ENCODE measurements around the gene ZNF780B. TPM values are rescaled to one million over a fixed set of nuclear protein-coding genes. Genes with fewer than 3 reads are reported as not detected.

The ZNF780B gene
- total RNA-seq, 1 donor from 2014 or later: 21.4 TPM

- DNase-seq (ENCODE audit: low read depth): no peak
- no peak for TF ChIP-seq CTCF (conservative IDR thresholded peaks at IDR 0.05; ENCODE audit: low read depth, low read length)
- H3K4me3 ChIP-seq (ENCODE audit: low read depth, low read length): no peak overlapping the region
Measured at GRCh38 chr19:40013991-40014390, 42.0 kb downstream of the ZNF780B start.

- DNase-seq (ENCODE audit: low read depth): no peak
- H3K4me3 ChIP-seq (ENCODE audit: low read depth, low read length): no peak overlapping the region
- no peak for TF ChIP-seq CTCF (conservative IDR thresholded peaks at IDR 0.05; ENCODE audit: low read depth, low read length)
Measured at GRCh38 chr19:40009674-40010073, 46.4 kb downstream of the ZNF780B start.

GRCh38 chr19:40006273-40006691 is 49.7 kb downstream of the ZNF780B start:
- H3K4me3 ChIP-seq (ENCODE audit: low read depth, low read length): no peak overlapping the region
- TF ChIP-seq CTCF (conservative IDR thresholded peaks at IDR 0.05; ENCODE audit: low read depth, low read length): no peak
- DNase-seq (ENCODE audit: low read depth): no peak

GRCh38 chr19:40005691-40006272 is 50.2 kb downstream of the ZNF780B start:
- no peak overlapping the region for H3K4me3 ChIP-seq (ENCODE audit: low read depth, low read length)
- TF ChIP-seq CTCF (conservative IDR thresholded peaks at IDR 0.05; ENCODE audit: low read depth, low read length): no peak
- DNase-seq (ENCODE audit: low read depth): no peak

- no peak for DNase-seq (ENCODE audit: low read depth)
- no peak overlapping the region for H3K4me3 ChIP-seq (ENCODE audit: low read depth, low read length)
- TF ChIP-seq CTCF (conservative IDR thresholded peaks at IDR 0.05; ENCODE audit: low read depth, low read length): no peak
Measured at GRCh38 chr19:39998501-39998900, 57.5 kb downstream of the ZNF780B start.

- TF ChIP-seq CTCF (conservative IDR thresholded peaks at IDR 0.05; ENCODE audit: low read depth, low read length): no peak
- peak overlapping the region; percentile 70 for H3K4me3 ChIP-seq (ENCODE audit: low read depth, low read length)
- no peak for DNase-seq (ENCODE audit: low read depth)
Measured at GRCh38 chr19:39997638-39998216, 58.3 kb downstream of the ZNF780B start.
